Fibroblast of lung (primary cell): Measurements from ENCODE around the gene CAMK1D. TPM values are rescaled to one million over a fixed set of nuclear protein-coding genes. Genes with fewer than 3 reads are reported as not detected.

Source experiments
- DNase-seq, 2 donors: peaks; one replicate each; pipeline versions ENCODE4 v3.0.0 to v3.0.0-alpha.2; 2010; ENCODE audit warnings: low read depth in 2 of 2
- H2AFZ ChIP-seq: 2 replicates; pipeline ENCODE4 v1.5.1; 2012; ENCODE audit warnings: low read length, control low read depth, inconsistent platforms
- H3K27ac ChIP-seq: 2 replicates; pipeline ENCODE4 v1.5.1; 2011; ENCODE audit warnings: low read length, control low read depth; ENCODE audit not compliant: insufficient read depth
- H3K27me3 ChIP-seq: 2 replicates; pipeline ENCODE4 v1.5.1; 2011; ENCODE audit warnings: mild to moderate bottlenecking, low read length; ENCODE audit not compliant: control insufficient read depth, insufficient read depth
- H3K36me3 ChIP-seq: 2 replicates; pipeline ENCODE4 v1.5.1; 2011; ENCODE audit warnings: low read length; ENCODE audit not compliant: control insufficient read depth, insufficient read depth
- H3K4me1 ChIP-seq: 2 replicates; pipeline ENCODE4 v1.5.1; 2011; ENCODE audit warnings: low read length; ENCODE audit not compliant: control insufficient read depth, insufficient read depth; ENCODE audit errors: extremely low read depth
- H3K4me2 ChIP-seq: 2 replicates; pipeline ENCODE4 v1.5.1; 2011; ENCODE audit warnings: low read length, control low read depth; ENCODE audit not compliant: insufficient read depth; ENCODE audit errors: extremely low read depth
- H3K4me3 ChIP-seq, 4 experiments: fragments of 200-600 bp in 1 of 4; sonication (generic) in 1 of 4; replicated peaks in 1 of 4; 2 replicates each; pipeline ENCODE4 v1.5.1; 2011 to 2016; ENCODE audit warnings: low read length in 4 of 4, low read depth in 3 of 4, mild to moderate bottlenecking in 3 of 4, control low read depth in 2 of 4, inconsistent platforms in 1 of 4, mixed read lengths in 1 of 4; ENCODE audit not compliant: insufficient read depth in 1 of 4; ENCODE audit errors: control extremely low read depth in 1 of 4
- H3K79me2 ChIP-seq: 2 replicates; pipeline ENCODE4 v1.5.1; 2012; ENCODE audit warnings: mild to moderate bottlenecking, low read length, inconsistent platforms; ENCODE audit not compliant: control insufficient read depth, insufficient read depth
- H3K9ac ChIP-seq: 2 replicates; pipeline ENCODE4 v1.5.1; 2011; ENCODE audit warnings: mild to moderate bottlenecking, low read length, control low read depth; ENCODE audit not compliant: insufficient read depth
- H3K9me3 ChIP-seq: 2 replicates; pipeline ENCODE4 v1.5.1; 2012; ENCODE audit warnings: low read depth, low read length; ENCODE audit not compliant: control insufficient read depth, insufficient read depth
- H4K20me1 ChIP-seq: 2 replicates; pipeline ENCODE4 v1.5.1; 2011; ENCODE audit warnings: low read length; ENCODE audit not compliant: control insufficient read depth, insufficient read depth; ENCODE audit errors: extremely low read depth
- CTCF ChIP-seq, 2 donors: IDR thresholded peaks in 1 of 2; conservative IDR thresholded peaks in 1 of 2; 1 replicate in 1 of 2; 2 replicates in 1 of 2; pipeline ENCODE4 v1.5.1; 2011 to 2012; ENCODE audit warnings: low read length in 2 of 2, control low read depth in 1 of 2, inconsistent platforms in 1 of 2, low read depth in 1 of 2, mild to moderate bottlenecking in 1 of 2
- EZH2 ChIP-seq: IDR thresholded peaks from 2 replicates; pipeline ENCODE4 v1.5.1; 2012; ENCODE audit warnings: low read length, control low read depth, mild to moderate bottlenecking; ENCODE audit errors: missing control alignments
- polyA plus RNA-seq, 2 donors: library from polyadenylated mRNA; depleted of rRNA in 1 of 2; stranded (reverse) in 1 of 2; unstranded in 1 of 2; fragments of >200 nt; gene quantifications; 2 replicates each; pipeline ENCODE4 v1.2.1, GENCODE V29; 2011 to 2012; ENCODE audit warnings: missing spikeins in 1 of 2
- total RNA-seq: library from RNA; depleted of rRNA; stranded (reverse); fragments of >200 nt; gene quantifications from 2 replicates; pipeline ENCODE4 v1.2.1, GENCODE V29; 2014

Gene CAMK1D
- total and polyA plus RNA-seq, 2 donors (not counting 1 experiment from before 2014, with no cell fraction given), result 2.3 TPM

- H3K4me1 ChIP-seq, result no peaks in the 10 kb centered on the region
- no peak overlapping the region for H3K27ac ChIP-seq
- DNase-seq, result no peak
- no peaks in the 10 kb centered on the region for H3K36me3 ChIP-seq
- no peak overlapping the region for H3K4me3 ChIP-seq
- H3K4me2 ChIP-seq, result no peak overlapping the region
- no peaks in the 10 kb centered on the region for H3K27me3 ChIP-seq
- no peak overlapping the region for H3K9ac ChIP-seq
- no peak for TF ChIP-seq EZH2
- TF ChIP-seq CTCF (conservative IDR thresholded peaks at IDR 0.05 in 1 of 2, IDR thresholded peaks at IDR 0.05 in 1 of 2; ENCODE audit: low read depth in 1 of 2, low read length in 2 of 2), result no peak
- no peak overlapping the region for H2AFZ ChIP-seq
- H3K79me2 ChIP-seq, result no peaks in the 10 kb centered on the region
- no peaks in the 10 kb centered on the region for H3K9me3 ChIP-seq
- H4K20me1 ChIP-seq, result no peaks in the 10 kb centered on the region
Observed at GRCh38 chr10:12658526-12658925, 309.2 kb downstream of the CAMK1D start.

GRCh38 chr10:12659706-12660105 lies 310.4 kb downstream of the CAMK1D start:
- Histone ChIP-seq H3K9ac (no peak overlapping the region), H3K4me3 (no peak overlapping the region), H3K4me1 (no peaks in the 10 kb centered on the region), H3K27me3 (no peaks in the 10 kb centered on the region), H3K79me2 (no peaks in the 10 kb centered on the region), H3K9me3 (no peaks in the 10 kb centered on the region), H2AFZ (no peak overlapping the region), H3K36me3 (no peaks in the 10 kb centered on the region), H3K27ac (no peak overlapping the region), H3K4me2 (no peak overlapping the region), H4K20me1 (no peaks in the 10 kb centered on the region)
- TF ChIP-seq CTCF (conservative IDR thresholded peaks at IDR 0.05 in 1 of 2, IDR thresholded peaks at IDR 0.05 in 1 of 2; ENCODE audit: low read depth in 1 of 2, low read length in 2 of 2) (no peak), EZH2 (no peak)
- no peak for DNase-seq

- Histone ChIP-seq H2AFZ (no peak overlapping the region), H3K9ac (no peak overlapping the region), H4K20me1 (no peaks in the 10 kb centered on the region), H3K79me2 (no peaks in the 10 kb centered on the region), H3K4me1 (no peaks in the 10 kb centered on the region), H3K4me2 (no peak overlapping the region), H3K27me3 (no peaks in the 10 kb centered on the region), H3K4me3 (no peak overlapping the region), H3K36me3 (no peaks in the 10 kb centered on the region), H3K27ac (no peak overlapping the region), H3K9me3 (no peaks in the 10 kb centered on the region)
- DNase-seq, result no peak
- TF ChIP-seq EZH2 (no peak), CTCF (conservative IDR thresholded peaks at IDR 0.05 in 1 of 2, IDR thresholded peaks at IDR 0.05 in 1 of 2; ENCODE audit: low read depth in 1 of 2, low read length in 2 of 2) (no peak)
Observed at GRCh38 chr10:12660812-12661211, 311.5 kb downstream of the CAMK1D start.
